Chondrocyte (in vitro differentiated cells): Measurements from ENCODE around the gene SPPL2B. TPM values are rescaled to one million over a fixed set of nuclear protein-coding genes. Genes with fewer than 3 reads are reported as not detected.
A peak's percentile ranks its signal among the peaks of the same experiment; 100 is the strongest.

Source experiments
- DNase-seq: peaks from one replicate; pipeline ENCODE4 v3.0.0; 2021; ENCODE audit warnings: mixed read lengths, low spot score
- H3K27ac Mint-ChIP-seq: one replicate; pipeline ENCODE4 v1.8.0; 2021; ENCODE audit warnings: mild to moderate bottlenecking, moderate library complexity, mixed read lengths; ENCODE audit not compliant: unreplicated experiment
- H3K27me3 Mint-ChIP-seq: 2 replicates; pipeline ENCODE4 v1.8.0; 2021; ENCODE audit warnings: low read depth, mixed read lengths
- H3K36me3 Mint-ChIP-seq: 2 replicates; pipeline ENCODE4 v1.8.0; 2021; ENCODE audit warnings: low read depth, mixed read lengths
- H3K4me1 Mint-ChIP-seq: 2 replicates; pipeline ENCODE4 v1.8.0; 2021; ENCODE audit warnings: low read depth, mild to moderate bottlenecking, mixed read lengths
- H3K4me3 Mint-ChIP-seq: one replicate; pipeline ENCODE4 v1.8.0; 2021; ENCODE audit warnings: mild to moderate bottlenecking, moderate library complexity, mixed read lengths; ENCODE audit not compliant: unreplicated experiment
- H3K9me3 Mint-ChIP-seq: 2 replicates; pipeline ENCODE4 v1.8.0; 2021; ENCODE audit warnings: low read depth, mixed read lengths
- CTCF ChIP-seq: fragments of 200-600 bp; sonication (generic); IDR thresholded peaks from 2 replicates; pipeline ENCODE4 v1.5.0; 2021; ENCODE audit warnings: antibody characterized with exemption, mild to moderate bottlenecking, moderate library complexity
- total RNA-seq: library from RNA; stranded (reverse); gene quantifications from 3 replicates; pipeline ENCODE4 v1.2.1, GENCODE V29; 2021

SPPL2B gene
- total RNA-seq, 1 donor from 2014 or later, result 48.9 TPM

GRCh38 chr19:2330255-2330631 lies 1.8 kb downstream of the SPPL2B start:
- H3K9me3 Mint-ChIP-seq, result no peaks in the 10 kb centered on the region

GRCh38 chr19:2330632-2331284 lies 2.3 kb downstream of the SPPL2B start:
- peaks cover 46% of the 10 kb centered on the region for H3K4me1 Mint-ChIP-seq
- no peaks in the 10 kb centered on the region for H3K9me3 Mint-ChIP-seq
- H3K27ac Mint-ChIP-seq, result peak overlapping the region; percentile 59
- no peak for TF ChIP-seq CTCF
- DNase-seq, result no peak
- no peak overlapping the region for H3K4me3 Mint-ChIP-seq
- H3K36me3 Mint-ChIP-seq, result peaks cover 5% of the 10 kb centered on the region
- no peaks in the 10 kb centered on the region for H3K27me3 Mint-ChIP-seq

More at GRCh38 chr19:2330255-2330631, 1.8 kb downstream of the SPPL2B start:
- Mint-ChIP-seq H3K27me3 (no peaks in the 10 kb centered on the region), H3K4me3 (no peak overlapping the region), H3K27ac (peak overlapping the region; percentile 59), H3K36me3 (peaks cover 6% of the 10 kb centered on the region), H3K4me1 (peaks cover 47% of the 10 kb centered on the region)
- TF ChIP-seq CTCF, result no peak
- no peak for DNase-seq

- no peak for DNase-seq
- H3K27ac Mint-ChIP-seq, result no peak overlapping the region
- peaks cover 1% of the 10 kb centered on the region for H3K36me3 Mint-ChIP-seq
- TF ChIP-seq CTCF, result no peak
- no peaks in the 10 kb centered on the region for H3K9me3 Mint-ChIP-seq
- no peaks in the 10 kb centered on the region for H3K27me3 Mint-ChIP-seq
- peaks cover 40% of the 10 kb centered on the region for H3K4me1 Mint-ChIP-seq
- H3K4me3 Mint-ChIP-seq, result no peak overlapping the region
Observed at GRCh38 chr19:2331601-2332246, 3.2 kb downstream of the SPPL2B start.

GRCh38 chr19:2332341-2333026 lies 4.0 kb downstream of the SPPL2B start:
- DNase-seq, result no peak
- TF ChIP-seq CTCF, result no peak
- Mint-ChIP-seq H3K27me3 (no peaks in the 10 kb centered on the region), H3K4me1 (peaks cover 37% of the 10 kb centered on the region), H3K36me3 (peaks cover 1% of the 10 kb centered on the region), H3K9me3 (no peaks in the 10 kb centered on the region), H3K4me3 (no peak overlapping the region), H3K27ac (no peak overlapping the region)

- Mint-ChIP-seq H3K4me1 (peaks cover 35% of the 10 kb centered on the region), H3K9me3 (no peaks in the 10 kb centered on the region), H3K36me3 (peaks cover 1% of the 10 kb centered on the region), H3K27ac (peak overlapping the region; percentile 51), H3K4me3 (no peak overlapping the region), H3K27me3 (no peaks in the 10 kb centered on the region)
- TF ChIP-seq CTCF, result no peak
- DNase-seq, result no peak
Observed at GRCh38 chr19:2333027-2333806, 4.7 kb downstream of the SPPL2B start.
